Measurements from ENCODE around the gene SCP2. TPM values are rescaled to one million over a fixed set of nuclear protein-coding genes. Genes with fewer than 3 reads are reported as not detected.

Gene SCP2
- total RNA-seq, 1 donor from 2014 or later = 89.8 TPM

DNA sequence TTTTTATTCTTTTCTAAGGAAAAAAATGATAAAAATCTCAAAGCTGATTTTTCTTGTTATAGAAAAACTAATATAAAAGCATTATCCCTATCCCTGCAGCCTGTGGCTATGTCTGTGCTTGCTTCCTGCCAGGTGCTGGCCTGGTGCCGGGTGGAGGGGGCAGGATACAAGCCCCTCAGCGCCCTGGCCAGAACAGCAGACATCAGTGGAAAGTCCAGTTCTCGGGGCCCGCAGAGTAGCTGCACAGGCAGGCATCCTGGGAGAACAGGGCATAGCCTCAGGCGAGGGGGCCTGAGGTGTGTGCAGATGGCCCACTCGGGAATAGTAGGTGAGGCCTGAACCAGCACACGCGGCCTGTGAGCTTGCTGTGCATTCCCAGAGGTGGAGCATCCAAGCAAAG lies 158.3 kb downstream of the SCP2 start:
- H3K4me1 ChIP-seq (ENCODE audit: insufficient read depth, low read length) = no peaks in the 10 kb centered on the region
- TF ChIP-seq, protein P1, sequence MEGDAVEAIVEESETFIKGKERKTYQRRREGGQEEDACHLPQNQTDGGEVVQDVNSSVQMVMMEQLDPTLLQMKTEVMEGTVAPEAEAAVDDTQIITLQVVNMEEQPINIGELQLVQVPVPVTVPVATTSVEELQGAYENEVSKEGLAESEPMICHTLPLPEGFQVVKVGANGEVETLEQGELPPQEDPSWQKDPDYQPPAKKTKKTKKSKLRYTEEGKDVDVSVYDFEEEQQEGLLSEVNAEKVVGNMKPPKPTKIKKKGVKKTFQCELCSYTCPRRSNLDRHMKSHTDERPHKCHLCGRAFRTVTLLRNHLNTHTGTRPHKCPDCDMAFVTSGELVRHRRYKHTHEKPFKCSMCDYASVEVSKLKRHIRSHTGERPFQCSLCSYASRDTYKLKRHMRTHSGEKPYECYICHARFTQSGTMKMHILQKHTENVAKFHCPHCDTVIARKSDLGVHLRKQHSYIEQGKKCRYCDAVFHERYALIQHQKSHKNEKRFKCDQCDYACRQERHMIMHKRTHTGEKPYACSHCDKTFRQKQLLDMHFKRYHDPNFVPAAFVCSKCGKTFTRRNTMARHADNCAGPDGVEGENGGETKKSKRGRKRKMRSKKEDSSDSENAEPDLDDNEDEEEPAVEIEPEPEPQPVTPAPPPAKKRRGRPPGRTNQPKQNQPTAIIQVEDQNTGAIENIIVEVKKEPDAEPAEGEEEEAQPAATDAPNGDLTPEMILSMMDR (IDR thresholded peaks at IDR 0.05; ENCODE audit: insufficient read depth, low read depth, low read length) = no peak
- no peak for TF ChIP-seq EZH2 (IDR thresholded peaks at IDR 0.05; ENCODE audit: insufficient read depth, low read length)
- H3K4me3 Mint-ChIP-seq (ENCODE audit: unreplicated experiment) = no peak overlapping the region
- no peaks in the 10 kb centered on the region for H3K36me3 Mint-ChIP-seq (ENCODE audit: low read depth, unreplicated experiment)
- H3K4me3 ChIP-seq (ENCODE audit: insufficient read depth, low read depth, low read length) = no peak overlapping the region
- H3K27ac Mint-ChIP-seq (ENCODE audit: unreplicated experiment) = no peak overlapping the region
- no peaks in the 10 kb centered on the region for H3K36me3 ChIP-seq (ENCODE audit: insufficient read depth, low read length)
- H3K4me2 ChIP-seq (ENCODE audit: low read length) = no peak overlapping the region
- H3K27ac ChIP-seq (ENCODE audit: low read depth, low read length) = no peak overlapping the region
- no peaks in the 10 kb centered on the region for H3K9me3 Mint-ChIP-seq (ENCODE audit: unreplicated experiment)
- peaks cover 32% of the 10 kb centered on the region for H3K27me3 Mint-ChIP-seq (ENCODE audit: low read depth, unreplicated experiment)
- DNase-seq (ENCODE audit: low read depth) (no peak), FAIRE-seq (no peak)
- H3K9ac ChIP-seq (ENCODE audit: low read length) = no peak overlapping the region
- H2AFZ ChIP-seq (ENCODE audit: low read depth, low read length) = no peak overlapping the region
- peaks cover 16% of the 10 kb centered on the region for H3K4me1 Mint-ChIP-seq (ENCODE audit: low read depth, unreplicated experiment)
- no peaks in the 10 kb centered on the region for H3K9me3 ChIP-seq (ENCODE audit: insufficient read depth, low read depth, low read length)
- H4K20me1 ChIP-seq (ENCODE audit: insufficient read depth, low read length) = no peaks in the 10 kb centered on the region
- H3K27me3 ChIP-seq (ENCODE audit: insufficient read depth, low read length) = no peaks in the 10 kb centered on the region
- H3K79me2 ChIP-seq (ENCODE audit: insufficient read depth, low read length) = no peaks in the 10 kb centered on the region

DNA sequence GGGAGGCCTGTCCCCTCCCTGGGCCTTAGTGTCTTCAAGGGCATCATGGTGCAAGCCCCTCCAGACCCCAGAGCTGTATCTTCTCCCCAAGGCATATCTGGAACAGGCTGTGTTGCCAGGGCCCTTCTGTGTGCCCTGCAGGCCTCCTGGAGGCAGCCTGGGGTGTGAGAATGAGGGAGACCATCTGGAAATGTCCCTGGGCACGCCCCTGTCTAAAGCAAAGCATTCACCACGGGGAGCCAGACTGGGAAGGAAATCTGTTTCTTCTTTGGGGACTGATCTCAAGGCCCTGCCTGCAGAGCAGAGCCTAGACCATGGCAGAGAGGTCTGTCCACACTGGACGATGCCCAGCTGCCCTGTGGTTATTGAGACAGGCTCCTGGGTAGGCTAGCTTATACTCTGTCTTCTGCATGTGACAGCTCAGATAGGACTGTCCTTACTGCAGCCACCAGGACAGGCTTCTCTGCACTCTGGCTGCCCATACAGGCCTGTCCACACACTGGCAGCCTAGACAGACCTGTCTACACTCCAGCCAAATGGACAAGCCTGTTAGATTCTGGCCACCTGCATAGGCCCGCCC lies 159.5 kb downstream of the SCP2 start:
- no peak overlapping the region for H3K4me3 ChIP-seq (ENCODE audit: insufficient read depth, low read depth, low read length)
- no peaks in the 10 kb centered on the region for H3K4me1 ChIP-seq (ENCODE audit: insufficient read depth, low read length)
- no peak overlapping the region for H2AFZ ChIP-seq (ENCODE audit: low read depth, low read length)
- FAIRE-seq = no peak
- peaks cover 16% of the 10 kb centered on the region for H3K4me1 Mint-ChIP-seq (ENCODE audit: low read depth, unreplicated experiment)
- H3K79me2 ChIP-seq (ENCODE audit: insufficient read depth, low read length) = no peaks in the 10 kb centered on the region
- H3K27me3 ChIP-seq (ENCODE audit: insufficient read depth, low read length) = no peaks in the 10 kb centered on the region
- H3K9me3 ChIP-seq (ENCODE audit: insufficient read depth, low read depth, low read length) = no peaks in the 10 kb centered on the region
- no peaks in the 10 kb centered on the region for H3K9me3 Mint-ChIP-seq (ENCODE audit: unreplicated experiment)
- peaks cover 25% of the 10 kb centered on the region for H3K27me3 Mint-ChIP-seq (ENCODE audit: low read depth, unreplicated experiment)
- H3K27ac ChIP-seq (ENCODE audit: low read depth, low read length) = no peak overlapping the region
- no peak overlapping the region for H3K9ac ChIP-seq (ENCODE audit: low read length)
- H3K4me3 Mint-ChIP-seq (ENCODE audit: unreplicated experiment) = no peak overlapping the region
- DNase-seq (ENCODE audit: low read depth) = no peak
- H3K27ac Mint-ChIP-seq (ENCODE audit: unreplicated experiment) = no peak overlapping the region
- H3K4me2 ChIP-seq (ENCODE audit: low read length) = no peak overlapping the region
- H3K36me3 ChIP-seq (ENCODE audit: insufficient read depth, low read length) = no peaks in the 10 kb centered on the region
- TF ChIP-seq EZH2 (IDR thresholded peaks at IDR 0.05; ENCODE audit: insufficient read depth, low read length) = no peak
- TF ChIP-seq, protein P1 (IDR thresholded peaks at IDR 0.05; ENCODE audit: insufficient read depth, low read depth, low read length) = no peak
- no peaks in the 10 kb centered on the region for H3K36me3 Mint-ChIP-seq (ENCODE audit: low read depth, unreplicated experiment)
- H4K20me1 ChIP-seq (ENCODE audit: insufficient read depth, low read length) = no peaks in the 10 kb centered on the region

Measured in astrocyte (in vitro differentiated cells and primary cell).